ENCODE data around the gene RMDN3.

DNA sequence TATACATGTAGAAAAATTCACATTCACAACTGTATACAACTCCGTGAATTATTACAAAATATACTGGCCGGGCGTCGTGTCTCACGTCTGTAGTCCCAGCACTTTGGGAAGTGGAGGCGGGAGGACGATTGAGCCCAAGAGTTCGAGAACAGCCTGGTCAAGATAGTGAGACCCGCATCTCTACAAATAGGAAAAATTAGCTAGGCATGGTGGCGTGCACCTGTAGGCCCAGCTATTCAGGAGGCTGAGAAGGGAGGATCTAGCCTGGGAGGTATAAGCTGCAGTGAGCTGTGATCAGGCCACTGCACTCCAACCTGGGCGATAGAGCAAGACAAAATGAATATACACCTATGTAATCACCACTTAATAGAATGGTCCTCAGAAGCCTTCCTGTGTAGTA is 58.8 kb downstream of the RMDN3 start:
- TF ChIP-seq SUZ12 (IDR thresholded peaks at IDR 0.05; ENCODE audit: extremely low read depth, insufficient read depth, insufficient read length) (no peak), YY1 (IDR thresholded peaks at IDR 0.05; ENCODE audit: insufficient read depth, insufficient read length) (no peak)
